Measurements from ENCODE around the gene PCSK4. TPM values are rescaled to one million over a fixed set of nuclear protein-coding genes. Genes with fewer than 3 reads are reported as not detected.

Gene PCSK4
- total RNA-seq, 1 experiment from 2014 or later, result 9.9 TPM

DNA sequence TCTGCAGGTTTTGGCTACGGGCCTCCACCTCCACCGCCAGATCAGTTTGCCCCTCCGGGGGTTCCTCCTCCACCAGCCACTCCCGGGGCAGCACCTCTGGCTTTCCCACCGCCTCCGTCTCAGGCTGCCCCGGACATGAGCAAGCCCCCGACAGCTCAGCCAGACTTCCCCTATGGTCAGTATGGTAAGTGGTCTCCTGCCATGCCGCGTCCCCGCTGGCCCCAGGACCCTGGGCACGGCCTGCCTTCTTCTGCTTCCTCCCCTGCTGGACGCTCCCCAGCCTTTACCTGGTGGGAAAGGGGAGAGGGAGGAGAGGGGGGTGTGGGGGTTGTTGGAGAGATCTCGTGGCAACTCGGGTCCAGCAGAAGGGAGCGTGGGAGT is 57.7 kb downstream of the PCSK4 start:
- no peaks in the 10 kb centered on the region for H3K36me3 ChIP-seq (ENCODE audit: control insufficient read depth, insufficient read depth, low read length)
- POLR2A ChIA-PET, result no interaction called here
- intact Hi-C loops (cut with micrococcal nuclease; ENCODE audit: unreplicated experiment), result no loop called here

DNA sequence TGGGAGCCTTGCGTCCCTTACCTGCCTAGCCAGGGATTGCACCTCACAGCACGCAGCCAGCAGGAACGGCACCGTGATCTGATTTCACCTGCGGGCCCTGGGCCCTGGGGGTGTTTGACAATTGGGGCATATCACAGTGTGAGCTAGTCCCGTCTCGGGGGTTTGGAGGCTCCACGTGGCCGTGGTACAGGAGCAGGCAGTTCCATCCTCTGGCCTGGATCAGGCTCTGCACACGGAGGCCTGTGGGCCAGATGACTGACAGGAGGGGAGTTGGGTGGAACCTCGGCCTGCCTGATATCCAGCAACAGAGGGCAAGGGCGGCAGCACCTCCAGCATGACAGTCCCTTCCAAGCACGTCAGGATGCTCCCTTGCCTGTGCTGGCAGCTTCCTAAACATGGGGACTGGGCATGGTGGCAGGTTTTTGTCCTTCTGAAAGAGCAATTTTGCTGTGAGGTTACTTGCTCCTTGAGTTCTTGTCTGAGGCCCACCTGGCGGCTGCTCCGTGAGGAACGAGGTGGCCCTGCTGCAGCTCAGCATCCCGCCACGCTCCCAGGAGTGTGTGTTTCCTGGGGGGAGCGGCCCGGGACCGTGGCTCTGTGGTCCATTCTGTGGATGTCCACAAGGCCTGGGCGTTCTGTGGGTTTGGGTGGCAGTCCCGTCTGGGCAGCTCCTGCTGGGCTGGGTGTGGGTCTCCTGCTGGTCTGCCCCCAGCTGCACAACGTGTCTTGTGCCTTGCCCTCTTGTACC is 58.2 kb downstream of the PCSK4 start:
- intact Hi-C loops (cut with micrococcal nuclease; ENCODE audit: unreplicated experiment), result no loop called here
- ChIA-PET CTCF (no interaction called here), POLR2A (no interaction called here)
- Histone ChIP-seq H3K4me3 (ENCODE audit: low read depth in 2 of 2, low read length in 2 of 2) (no peak overlapping the region), H3K4me1 (ENCODE audit: control insufficient read depth, insufficient read depth, low read length) (no peaks in the 10 kb centered on the region), H3K27ac (ENCODE audit: low read length) (no peak overlapping the region), H3K27me3 (ENCODE audit: control insufficient read depth, insufficient read depth, low read length) (no peaks in the 10 kb centered on the region), H3K9me3 (ENCODE audit: control insufficient read depth, insufficient read depth, low read depth, low read length) (no peaks in the 10 kb centered on the region), H3K36me3 (ENCODE audit: control insufficient read depth, insufficient read depth, low read length) (no peaks in the 10 kb centered on the region)
- no peak for DNase-seq (ENCODE audit: low read depth, low spot score)
- no TSS peak for BruUV-seq (replicated peaks)
- TF ChIP-seq, protein P1, sequence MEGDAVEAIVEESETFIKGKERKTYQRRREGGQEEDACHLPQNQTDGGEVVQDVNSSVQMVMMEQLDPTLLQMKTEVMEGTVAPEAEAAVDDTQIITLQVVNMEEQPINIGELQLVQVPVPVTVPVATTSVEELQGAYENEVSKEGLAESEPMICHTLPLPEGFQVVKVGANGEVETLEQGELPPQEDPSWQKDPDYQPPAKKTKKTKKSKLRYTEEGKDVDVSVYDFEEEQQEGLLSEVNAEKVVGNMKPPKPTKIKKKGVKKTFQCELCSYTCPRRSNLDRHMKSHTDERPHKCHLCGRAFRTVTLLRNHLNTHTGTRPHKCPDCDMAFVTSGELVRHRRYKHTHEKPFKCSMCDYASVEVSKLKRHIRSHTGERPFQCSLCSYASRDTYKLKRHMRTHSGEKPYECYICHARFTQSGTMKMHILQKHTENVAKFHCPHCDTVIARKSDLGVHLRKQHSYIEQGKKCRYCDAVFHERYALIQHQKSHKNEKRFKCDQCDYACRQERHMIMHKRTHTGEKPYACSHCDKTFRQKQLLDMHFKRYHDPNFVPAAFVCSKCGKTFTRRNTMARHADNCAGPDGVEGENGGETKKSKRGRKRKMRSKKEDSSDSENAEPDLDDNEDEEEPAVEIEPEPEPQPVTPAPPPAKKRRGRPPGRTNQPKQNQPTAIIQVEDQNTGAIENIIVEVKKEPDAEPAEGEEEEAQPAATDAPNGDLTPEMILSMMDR (IDR thresholded peaks at IDR 0.05), result no peak
- TF ChIP-seq, protein P2, sequence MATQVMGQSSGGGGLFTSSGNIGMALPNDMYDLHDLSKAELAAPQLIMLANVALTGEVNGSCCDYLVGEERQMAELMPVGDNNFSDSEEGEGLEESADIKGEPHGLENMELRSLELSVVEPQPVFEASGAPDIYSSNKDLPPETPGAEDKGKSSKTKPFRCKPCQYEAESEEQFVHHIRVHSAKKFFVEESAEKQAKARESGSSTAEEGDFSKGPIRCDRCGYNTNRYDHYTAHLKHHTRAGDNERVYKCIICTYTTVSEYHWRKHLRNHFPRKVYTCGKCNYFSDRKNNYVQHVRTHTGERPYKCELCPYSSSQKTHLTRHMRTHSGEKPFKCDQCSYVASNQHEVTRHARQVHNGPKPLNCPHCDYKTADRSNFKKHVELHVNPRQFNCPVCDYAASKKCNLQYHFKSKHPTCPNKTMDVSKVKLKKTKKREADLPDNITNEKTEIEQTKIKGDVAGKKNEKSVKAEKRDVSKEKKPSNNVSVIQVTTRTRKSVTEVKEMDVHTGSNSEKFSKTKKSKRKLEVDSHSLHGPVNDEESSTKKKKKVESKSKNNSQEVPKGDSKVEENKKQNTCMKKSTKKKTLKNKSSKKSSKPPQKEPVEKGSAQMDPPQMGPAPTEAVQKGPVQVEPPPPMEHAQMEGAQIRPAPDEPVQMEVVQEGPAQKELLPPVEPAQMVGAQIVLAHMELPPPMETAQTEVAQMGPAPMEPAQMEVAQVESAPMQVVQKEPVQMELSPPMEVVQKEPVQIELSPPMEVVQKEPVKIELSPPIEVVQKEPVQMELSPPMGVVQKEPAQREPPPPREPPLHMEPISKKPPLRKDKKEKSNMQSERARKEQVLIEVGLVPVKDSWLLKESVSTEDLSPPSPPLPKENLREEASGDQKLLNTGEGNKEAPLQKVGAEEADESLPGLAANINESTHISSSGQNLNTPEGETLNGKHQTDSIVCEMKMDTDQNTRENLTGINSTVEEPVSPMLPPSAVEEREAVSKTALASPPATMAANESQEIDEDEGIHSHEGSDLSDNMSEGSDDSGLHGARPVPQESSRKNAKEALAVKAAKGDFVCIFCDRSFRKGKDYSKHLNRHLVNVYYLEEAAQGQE (IDR thresholded peaks at IDR 0.05; ENCODE audit: insufficient read depth in 1 of 2, low read depth in 2 of 2, low read length in 1 of 2), result no peak
- TF ChIP-seq POLR2AphosphoS5 (IDR thresholded peaks at IDR 0.05; ENCODE audit: low read depth, low read length), result no peak
- TF ChIP-seq TCF7L2 (IDR thresholded peaks at IDR 0.05; ENCODE audit: low read depth, low read length), result no peak
- TF ChIP-seq SIN3A (IDR thresholded peaks at IDR 0.05; ENCODE audit: borderline replicate concordance, insufficient read depth, low read depth, low read length), result no peak
- in situ Hi-C loops (cut with HindIII; ENCODE audit: low pct_unique_long_range_greater_than_20kb, low sequenced_read_pairs), result no loop called here
- no peak for ATAC-seq

More for the DNA sequence above, 57.7 kb downstream of the PCSK4 start:
- H3K27ac ChIP-seq (ENCODE audit: low read length), result no peak overlapping the region
- 0 out of 2 replicates have a peak, but pooled peaks cover under 1% of the 10 kb centered on the region for H3K4me1 ChIP-seq (ENCODE audit: control insufficient read depth, insufficient read depth, low read length)
- H3K4me3 ChIP-seq (ENCODE audit: low read depth in 2 of 2, low read length in 2 of 2), result no peak overlapping the region
- TF ChIP-seq SIN3A (IDR thresholded peaks at IDR 0.05; ENCODE audit: borderline replicate concordance, insufficient read depth, low read depth, low read length) (no peak), POLR2AphosphoS5 (IDR thresholded peaks at IDR 0.05; ENCODE audit: low read depth, low read length) (no peak), TCF7L2 (IDR thresholded peaks at IDR 0.05; ENCODE audit: low read depth, low read length) (no peak)
- TF ChIP-seq, protein P1 (IDR thresholded peaks at IDR 0.05), result no peak
- TF ChIP-seq, protein P2 (IDR thresholded peaks at IDR 0.05; ENCODE audit: insufficient read depth in 1 of 2, low read depth in 2 of 2, low read length in 1 of 2), result no peak
- no peak for ATAC-seq
- in situ Hi-C loops (cut with HindIII; ENCODE audit: low pct_unique_long_range_greater_than_20kb, low sequenced_read_pairs), result no loop called here
- BruUV-seq (replicated peaks), result no TSS peak
- no peaks in the 10 kb centered on the region for H3K9me3 ChIP-seq (ENCODE audit: control insufficient read depth, insufficient read depth, low read depth, low read length)
- no peaks in the 10 kb centered on the region for H3K27me3 ChIP-seq (ENCODE audit: control insufficient read depth, insufficient read depth, low read length)
- no peak for DNase-seq (ENCODE audit: low read depth, low spot score)
- CTCF ChIA-PET, result no interaction called here

Data from Panc1 (cell line).